ENCODE measurements around the gene BRD7. TPM values are rescaled to one million over a fixed set of nuclear protein-coding genes. Genes with fewer than 3 reads are reported as not detected.

BRD7 gene
- polyA plus RNA-seq, 1 donor: 134 TPM

DNA sequence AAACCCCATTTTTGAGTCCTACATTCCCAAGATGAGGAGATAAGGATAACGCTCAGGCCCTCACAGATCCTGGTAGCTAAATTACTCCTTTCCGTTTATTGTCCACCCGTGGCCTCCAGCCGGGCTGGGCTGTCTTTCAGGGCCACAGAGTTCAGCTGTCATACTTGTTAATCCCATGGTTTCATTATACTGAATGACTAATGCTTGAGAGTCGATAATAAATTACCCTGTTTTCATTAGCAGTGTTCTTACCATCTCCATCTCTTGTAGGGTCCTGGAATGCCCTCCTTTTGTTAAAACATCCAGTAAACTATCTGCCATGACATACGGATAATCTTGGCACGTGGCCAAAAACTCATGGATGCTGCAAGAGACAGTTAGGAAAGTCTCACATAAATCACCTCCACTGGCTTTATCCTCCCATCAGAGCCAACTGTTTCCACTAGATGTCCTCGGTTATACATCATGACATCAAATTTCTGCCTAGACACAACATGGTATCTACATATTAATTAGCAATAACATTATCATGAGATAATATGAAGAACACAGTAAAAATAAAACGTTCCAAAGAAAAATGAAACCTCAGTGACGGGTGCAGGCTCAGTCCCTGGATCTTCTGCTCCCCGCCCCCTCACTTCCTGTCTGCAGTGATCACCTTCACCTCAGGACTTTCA lies 45.3 kb downstream of the BRD7 start:
- DNase-seq: no peak

DNA sequence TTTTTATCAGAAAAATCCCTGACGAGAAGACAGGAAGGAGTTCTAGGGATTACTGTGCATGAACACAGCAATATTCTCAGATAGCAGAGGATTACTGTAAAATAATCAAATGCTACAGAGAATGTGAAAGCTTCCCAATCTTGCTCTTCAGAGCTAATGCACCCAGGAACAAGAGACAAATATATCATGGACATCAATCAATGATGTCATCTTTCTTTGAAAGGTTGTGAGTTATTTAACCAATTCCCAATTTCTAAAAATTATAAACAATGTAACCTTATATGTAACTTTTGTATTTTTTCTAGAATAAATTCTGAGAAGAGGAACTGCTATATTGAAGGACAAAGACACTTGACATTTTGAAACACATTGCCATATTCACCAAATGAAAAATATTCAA lies 46.5 kb downstream of the BRD7 start:
- no peak for DNase-seq

DNA sequence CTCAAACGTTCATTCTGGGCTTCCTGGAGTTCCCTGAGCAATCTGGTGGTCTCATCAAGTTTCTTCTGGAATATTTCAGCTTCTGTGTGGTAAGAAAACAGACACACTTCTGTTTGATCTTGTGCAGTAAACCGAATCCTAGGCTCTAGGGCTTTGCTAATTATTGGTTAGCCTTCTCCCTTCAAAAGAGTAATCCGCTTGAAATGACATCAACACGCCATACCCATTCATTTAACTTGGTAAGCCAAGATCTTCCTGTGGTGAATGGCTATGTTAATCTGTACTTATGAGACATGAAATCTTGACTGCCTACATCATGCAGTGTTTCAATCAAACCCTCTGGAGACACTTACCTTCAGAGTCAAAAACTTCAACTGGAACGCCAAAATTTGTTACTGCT lies 48.5 kb downstream of the BRD7 start:
- no peak for DNase-seq

DNA sequence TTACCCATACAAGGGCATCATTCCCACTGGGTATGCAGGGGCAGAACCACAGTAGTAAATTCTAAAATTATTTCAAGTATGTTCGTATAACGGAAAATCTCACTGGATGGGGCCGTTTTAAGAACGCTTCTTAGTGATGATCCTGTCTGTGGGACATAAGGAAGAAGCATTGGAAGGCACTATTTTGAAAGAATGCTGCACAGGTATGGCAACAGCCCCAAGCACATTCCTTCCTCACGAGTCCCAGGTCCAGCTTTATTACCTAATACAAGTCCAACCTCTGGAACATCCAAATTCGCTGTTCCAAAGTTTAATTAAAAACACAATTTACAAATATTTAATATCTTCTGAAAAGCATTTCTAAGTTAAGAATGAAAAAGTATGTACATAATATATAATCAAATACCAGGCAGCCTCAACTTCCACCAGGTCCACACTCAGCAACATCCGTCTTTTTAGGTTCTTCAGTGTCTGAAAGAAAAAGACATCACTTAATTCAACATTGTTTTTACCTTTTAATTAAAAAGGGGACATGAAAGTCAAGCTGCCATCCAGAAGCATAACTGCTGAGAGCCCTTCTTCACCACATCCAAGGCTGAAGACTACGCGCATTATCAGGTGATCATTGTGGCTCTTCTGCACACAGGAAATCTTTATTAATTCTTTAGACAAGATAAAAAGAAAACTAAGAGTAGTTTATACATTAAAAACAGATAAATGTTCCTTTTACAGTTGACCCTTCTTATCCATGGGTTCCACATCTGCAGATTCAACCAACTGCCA lies 49.8 kb downstream of the BRD7 start:
- DNase-seq: no peak

DNA sequence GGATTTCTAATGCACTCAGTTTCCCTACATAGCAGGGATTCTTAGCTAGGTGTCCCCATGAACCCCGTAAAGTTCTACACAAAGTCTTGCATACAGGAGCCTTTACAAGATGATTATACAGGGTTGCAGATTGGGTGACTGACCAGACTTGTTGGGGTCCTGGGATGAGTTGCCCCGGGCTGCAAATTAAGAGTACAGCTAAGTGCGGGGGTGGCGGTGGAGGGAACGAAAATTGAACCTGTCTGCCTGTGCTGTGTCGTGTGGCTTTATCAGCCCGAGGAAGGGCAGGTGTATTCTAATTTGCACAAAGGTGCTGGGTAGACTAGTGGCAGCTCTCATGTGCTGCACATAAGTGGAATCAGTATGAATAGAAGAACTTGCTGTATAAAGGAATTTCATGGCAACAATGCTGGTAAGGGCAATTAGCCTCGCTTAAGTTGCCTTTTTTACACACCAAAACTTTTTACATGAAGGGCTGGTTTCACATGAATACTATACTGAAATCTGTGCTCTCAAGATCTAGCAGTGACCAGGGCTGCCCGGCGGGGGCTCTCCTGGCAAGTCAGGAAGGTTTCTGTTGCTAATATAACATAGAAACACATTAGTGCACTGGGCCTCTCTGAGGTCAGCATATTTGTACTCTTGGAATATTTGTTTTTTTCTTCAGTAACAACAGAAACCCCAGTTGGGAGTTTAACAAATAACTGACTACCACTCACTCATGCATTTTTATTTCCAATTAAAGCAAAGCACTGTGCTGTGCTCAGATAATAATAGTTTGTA lies 51.7 kb downstream of the BRD7 start:
- DNase-seq: no peak

DNA sequence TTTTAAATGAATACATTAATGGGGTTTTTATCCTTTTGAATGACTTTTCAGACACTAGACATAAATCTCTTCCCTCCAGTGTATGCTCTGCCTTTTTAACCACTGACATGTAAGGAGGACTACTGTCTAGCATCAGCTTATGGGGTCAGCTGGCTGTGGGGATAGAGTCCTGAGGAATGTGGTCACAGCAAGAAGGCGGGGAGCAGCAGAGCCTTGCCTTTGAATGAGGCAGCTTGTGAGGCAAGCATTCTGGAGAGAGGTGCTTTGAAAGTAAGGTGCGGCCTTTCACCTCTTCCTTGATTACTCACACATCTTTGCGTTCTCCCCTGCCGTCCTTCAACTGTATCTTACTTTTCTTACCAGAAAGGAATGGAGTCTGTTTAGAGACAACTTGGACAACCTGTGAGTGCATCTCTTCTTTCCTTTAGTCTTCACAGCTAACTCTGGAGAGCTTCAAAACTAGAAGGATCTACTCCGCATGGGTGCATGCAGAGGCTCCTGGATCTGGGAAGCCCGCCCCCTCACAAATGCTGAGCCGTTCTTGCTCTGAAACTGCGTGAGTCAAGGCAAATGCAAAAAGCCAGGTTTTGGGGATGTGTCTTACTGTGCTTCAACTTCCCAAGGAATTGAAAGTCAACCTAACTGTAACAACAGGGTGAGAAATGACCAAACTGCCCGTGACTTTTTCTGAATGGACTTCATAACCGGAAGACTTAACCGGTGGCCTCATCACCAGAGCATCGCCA lies 52.5 kb downstream of the BRD7 start:
- no peak for DNase-seq

DNA sequence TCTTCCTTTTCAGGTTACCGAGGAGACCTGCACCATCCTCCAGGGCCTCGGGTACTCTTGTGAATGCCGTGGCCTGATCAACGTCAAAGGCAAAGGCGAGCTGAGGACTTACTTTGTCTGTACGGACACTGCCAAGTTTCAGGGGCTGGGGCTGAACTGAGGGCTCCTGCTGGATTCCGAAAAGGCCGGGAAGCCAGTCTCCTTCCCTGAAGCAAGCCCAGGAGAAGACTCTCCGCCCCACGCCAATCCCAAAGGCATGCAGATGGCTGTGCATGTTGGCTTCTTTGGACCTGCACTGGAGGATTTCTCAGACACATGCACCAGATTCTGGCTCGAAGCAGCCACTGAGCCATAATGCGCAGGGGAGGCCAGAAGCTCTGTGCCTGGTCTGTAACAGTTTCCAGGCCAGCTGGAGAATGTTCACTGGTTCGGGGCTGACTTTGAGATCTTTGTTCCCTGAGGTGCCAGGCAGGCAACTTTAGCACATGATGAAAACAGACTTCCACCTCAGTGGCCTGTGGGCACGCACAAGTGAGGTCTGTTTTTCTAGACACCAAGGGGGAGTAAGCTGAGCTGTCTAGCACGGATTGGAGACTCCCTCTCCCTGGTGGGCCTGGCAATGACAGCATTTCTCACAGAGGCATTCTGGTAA lies 53.3 kb downstream of the BRD7 start:
- peak; percentile 15 for DNase-seq

DNA sequence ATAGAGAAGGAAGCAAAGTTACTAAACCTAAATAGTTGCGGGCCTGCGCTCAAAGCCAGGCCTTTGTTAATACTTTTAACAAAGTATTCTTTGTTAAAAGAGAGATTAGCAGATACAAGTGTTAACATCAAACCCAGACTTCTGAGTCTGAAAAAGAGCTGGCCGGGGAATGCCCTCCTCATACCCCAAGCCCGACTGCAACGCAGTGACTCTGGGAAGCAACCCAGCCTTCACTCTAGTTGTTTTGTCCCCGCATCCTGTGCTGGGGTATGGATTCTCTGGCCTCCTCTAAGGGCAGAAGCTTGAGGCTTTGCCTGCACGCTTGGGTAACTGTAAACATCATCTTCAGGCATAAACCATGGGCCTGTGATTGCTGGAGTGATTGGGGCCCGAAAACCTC lies 54.1 kb downstream of the BRD7 start:
- no peak for DNase-seq

DNA sequence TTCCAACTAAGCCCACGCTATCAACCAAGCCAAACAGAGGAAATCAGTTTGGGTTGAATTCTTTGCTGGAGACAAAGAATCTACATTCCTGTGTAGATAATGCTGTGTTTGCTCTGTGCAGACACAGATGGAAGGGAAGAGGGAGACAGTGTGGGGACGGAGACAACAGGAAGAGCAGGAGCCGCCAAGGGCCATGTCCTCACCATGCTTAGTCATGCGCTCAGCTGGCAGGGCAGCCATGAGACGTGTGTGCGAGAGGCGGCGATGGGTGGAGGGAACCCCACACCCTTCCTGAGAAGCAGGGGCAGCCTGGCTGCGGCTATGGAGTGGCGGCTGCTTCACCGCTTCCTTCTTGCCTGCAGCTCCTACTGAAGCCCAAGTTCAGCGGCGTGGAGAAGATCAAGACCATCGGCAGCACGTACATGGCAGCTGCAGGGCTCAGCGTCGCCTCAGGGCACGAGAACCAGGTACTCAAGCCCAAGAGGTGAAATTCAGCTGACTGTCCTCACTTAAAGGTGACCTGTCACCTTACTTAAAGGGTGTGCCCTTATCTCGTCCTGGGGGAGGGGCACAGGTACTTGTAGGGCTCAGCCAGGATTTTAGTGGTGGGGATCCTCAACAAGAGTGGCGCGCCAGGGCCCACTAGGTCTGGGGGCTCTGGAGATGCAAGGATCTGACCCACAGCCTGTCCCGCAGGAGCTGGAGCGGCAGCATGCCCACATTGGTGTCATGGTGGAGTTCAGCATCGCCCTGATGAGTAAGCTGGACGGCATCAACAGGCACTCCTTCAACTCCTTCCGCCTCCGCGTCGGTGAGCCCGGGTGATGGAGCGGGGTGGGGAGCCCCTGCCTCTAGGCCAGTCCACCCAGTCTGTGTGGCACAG lies 55.0 kb downstream of the BRD7 start:
- no peak for DNase-seq

DNA sequence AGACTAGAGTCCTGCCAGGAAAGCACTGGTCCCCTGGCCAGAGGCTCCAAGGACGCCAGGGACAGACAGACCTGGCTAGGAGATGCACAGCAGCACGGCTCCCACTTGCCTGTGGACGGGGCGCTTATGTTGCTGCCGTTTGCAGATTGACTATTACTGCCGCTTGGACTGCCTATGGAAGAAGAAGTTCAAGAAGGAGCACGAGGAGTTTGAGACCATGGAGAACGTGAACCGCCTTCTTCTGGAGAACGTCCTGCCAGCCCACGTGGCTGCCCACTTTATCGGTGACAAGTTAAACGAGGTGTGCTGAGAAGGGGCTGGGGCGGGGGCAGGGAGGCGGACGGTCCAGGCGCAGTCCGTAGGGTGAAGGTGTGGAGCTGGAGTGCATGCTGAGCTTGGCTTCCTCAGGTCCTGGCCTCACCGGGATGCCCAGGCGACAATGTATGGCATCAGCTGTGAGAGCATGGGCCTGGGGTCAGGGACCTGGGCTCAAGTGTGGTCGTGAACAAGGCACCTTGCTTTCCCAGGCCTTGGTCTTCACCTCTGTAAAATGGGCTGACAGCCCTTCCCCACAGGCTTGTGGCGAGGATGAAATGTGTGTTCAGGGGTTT lies 56.8 kb downstream of the BRD7 start:
- no peak for DNase-seq

DNA sequence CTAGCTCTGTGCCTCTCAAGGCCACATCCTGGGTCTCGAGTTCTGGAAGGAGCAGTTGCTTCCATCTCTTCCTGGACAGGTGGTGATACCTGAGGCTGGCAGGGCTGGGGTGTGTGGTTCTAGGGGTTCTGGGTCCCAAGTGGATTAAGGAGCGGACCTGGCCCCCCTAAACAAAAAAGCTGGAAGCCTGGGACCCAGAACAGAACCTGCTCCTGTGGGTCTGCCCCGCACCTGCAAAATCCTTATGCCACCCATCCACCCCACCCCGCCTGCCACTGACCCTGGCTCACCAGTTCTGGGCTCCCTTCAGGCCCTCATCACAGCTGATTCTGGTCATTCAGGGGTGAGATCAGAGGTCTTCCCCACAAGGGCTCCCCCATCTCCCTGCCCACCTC lies 57.7 kb downstream of the BRD7 start:
- DNase-seq: no peak

DNA sequence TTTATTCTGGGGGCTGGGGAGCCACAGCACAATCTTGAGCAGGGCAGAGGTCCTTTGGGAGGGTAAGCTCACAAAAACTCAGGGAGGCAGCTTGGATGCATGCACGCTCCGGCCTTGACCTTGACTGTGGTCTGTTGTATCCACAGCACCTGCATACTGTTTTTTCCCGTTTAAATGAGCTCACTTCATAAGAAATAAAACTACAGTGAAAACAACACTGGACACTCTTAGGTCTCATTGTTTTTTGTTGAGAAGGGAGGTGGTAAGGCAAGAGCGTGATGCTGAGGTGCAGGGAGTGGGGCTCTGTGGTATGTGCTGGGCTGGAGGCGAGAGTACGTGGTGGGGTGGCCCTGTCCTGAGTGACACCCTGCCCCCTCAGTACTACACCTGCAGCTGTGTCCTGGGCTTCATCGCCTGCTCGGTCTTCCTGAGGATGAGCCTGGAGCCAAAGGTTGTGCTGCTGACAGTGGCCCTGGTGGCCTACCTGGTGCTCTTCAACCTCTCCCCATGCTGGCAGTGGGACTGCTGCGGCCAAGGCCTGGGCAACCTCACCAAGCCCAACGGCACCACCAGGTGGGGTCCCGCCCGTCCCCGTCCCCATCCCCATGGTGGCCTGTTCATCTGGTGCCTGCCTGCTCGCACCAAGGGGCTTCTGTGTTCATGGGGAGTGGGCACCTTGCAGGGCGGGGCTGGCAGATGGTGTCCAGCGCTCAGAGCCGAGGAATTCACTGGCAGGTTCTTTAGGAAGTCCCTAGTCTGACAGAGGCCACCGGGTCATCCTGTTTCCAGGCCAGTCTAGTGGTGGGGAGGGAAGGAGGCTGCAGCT lies 58.3 kb downstream of the BRD7 start:
- no peak for DNase-seq

DNA sequence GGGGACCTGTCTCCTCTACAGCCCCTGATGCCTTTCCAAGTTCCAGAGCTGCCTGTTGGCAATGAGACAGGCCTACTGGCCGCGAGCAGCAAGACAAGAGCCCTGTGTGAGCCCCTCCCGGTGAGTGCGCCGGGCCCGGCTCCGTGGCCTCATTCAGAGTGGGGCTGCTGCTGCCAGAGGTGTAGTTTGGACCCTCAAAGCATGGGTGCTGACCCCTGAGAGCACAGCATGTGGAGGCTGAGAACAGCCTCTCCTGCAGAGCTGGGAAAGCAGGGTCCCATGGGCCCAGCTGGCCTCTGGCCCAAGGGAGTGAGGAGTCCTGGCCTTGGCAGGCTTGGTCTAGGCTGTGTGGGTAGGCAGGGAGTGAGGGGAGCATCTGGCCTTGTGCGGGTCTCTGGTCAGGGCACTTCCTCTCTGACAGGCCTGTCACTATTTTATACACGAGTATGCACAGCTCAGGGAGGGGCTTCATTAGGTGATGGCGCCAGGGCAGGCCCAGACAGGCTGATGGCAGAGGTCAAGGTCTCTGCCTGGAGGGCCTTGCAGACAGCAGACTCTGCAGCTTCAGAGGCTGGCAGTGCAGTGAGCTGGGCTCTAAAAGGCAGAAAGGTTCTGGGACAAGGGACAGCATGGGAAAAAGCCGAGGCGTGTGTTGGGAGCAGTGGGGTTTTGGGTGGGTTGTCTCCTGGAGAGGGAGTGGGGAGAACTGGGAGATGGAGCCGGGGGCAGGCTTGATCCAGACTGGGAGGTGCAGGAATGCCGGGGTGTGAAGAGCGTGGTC lies 59.1 kb downstream of the BRD7 start:
- no peak for DNase-seq

DNA sequence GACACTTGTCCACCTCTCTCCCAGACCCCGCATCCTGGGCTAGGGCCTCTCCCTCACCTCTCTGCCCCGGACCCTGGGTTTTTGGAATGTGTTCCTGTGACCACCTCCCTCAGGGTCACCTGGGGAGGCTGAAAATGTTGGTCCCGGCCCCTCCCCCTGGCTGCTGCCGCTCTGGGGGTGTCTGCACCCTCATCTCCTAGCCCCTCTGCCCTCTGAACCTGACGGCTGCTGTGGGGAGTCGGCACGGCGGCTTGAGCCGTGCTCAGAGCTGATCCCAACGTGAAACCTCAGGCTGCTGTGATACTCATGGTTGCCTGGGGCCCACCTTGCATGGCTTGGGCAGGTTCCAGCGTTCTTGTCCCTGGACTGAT lies 59.6 kb downstream of the BRD7 start:
- DNase-seq: no peak

DNA sequence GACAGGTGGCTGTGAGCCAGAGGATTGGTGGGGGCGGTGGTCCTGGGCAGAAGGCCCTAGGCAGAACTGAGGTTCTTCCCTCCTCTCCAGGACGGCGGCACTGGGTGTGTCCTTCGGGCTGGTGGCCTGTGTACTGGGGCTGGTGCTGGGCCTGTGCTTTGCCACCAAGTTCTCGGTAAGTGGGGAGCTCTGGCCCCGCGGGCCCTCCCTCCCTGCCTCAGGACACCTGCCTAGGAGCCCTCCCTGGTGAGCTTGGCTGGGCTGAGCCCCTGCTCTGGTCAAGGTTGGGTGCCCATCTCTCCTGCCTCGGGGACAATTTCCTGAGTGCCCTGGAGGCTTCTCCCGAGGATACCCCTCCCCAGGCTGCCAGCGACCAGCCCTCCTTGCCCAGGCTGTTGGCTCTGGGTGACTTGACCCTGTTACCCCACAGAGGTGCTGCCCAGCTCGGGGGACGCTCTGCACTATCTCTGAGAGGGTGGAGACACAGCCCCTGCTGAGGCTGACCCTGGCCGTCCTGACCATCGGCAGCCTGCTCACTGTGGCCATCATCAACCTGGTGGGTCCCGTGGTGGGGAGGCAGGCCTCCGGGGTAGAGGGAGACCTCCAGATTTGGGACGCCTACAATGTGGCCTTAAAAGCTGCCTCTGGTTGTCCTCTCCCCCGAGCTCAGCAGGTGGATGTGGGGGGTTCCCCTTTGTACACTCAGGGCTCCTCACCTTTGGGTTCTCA lies 60.4 kb downstream of the BRD7 start:
- no peak for DNase-seq

DNA sequence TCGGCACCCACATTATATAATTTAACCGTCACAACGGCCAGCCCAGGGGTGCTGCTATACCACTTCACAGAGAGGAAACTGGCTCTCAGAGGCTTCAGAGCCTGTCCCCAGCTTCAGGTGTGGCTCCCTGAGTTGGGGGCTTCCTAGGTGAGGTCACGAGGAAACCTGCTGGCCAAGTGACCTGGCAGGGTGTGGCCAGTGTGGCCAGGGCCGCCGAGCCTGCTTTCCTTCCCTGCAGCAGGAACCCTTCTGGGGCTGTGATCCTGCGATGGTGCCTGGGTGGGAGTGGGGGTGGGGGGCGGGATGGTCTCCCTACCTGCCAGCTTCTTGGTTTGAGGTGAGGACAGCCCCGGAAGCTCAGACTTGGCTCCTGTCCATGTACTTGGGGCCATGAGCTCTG lies 62.5 kb downstream of the BRD7 start:
- no peak for DNase-seq

DNA sequence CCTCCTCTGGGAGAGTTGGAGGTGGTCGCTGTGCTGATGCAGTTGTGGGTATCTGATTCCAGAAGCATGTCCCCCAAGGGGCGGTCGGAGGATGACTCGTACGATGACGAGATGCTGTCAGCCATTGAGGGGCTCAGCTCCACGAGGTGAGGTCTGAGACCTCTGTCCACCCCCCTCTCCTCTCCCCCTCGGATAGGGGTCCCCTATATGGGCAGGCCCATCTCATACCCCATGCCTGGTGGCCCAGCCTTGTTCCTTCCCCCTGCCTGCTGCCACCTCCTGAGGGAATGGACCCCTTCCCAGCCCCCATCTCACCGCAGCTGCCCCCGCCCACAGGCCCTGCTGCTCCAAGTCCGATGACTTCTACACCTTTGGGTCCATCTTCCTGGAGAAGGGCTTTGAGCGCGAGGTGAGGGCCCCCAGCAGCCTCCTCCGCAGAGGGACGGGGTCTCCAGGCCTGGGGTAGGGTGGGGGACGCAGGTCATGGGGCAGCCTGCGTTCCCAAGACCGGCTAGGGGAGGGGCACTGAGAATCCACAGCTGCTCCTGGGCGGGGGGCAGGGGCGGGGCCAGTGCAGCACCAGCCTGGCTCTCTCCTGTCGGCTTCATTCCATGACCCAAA lies 63.2 kb downstream of the BRD7 start:
- DNase-seq: no peak
